ENCODE measurements around the gene PER1. TPM values are rescaled to one million over a fixed set of nuclear protein-coding genes. Genes with fewer than 3 reads are reported as not detected.

PER1 gene
- total and polyA plus RNA-seq, 2 of the 4 experiments (the other 2 are of a cell fraction): 3.4 to 10.5 TPM

GRCh38 chr17:8119581-8120519 lies 32.4 kb downstream of the PER1 start:
- H4K5ac ChIP-seq (ENCODE audit: low read depth, low read length): no peak overlapping the region
- H3K56ac ChIP-seq (ENCODE audit: extremely low read depth, insufficient read depth, low read length): no peak overlapping the region
- no peak overlapping the region for H3K14ac ChIP-seq (replicated peaks; ENCODE audit: low read depth, low read length)
- no peak overlapping the region for H3K4ac ChIP-seq (ENCODE audit: low read depth, low read length)
- no peak overlapping the region for H2AK5ac ChIP-seq (ENCODE audit: low read depth, low read length)
- H3K27me3 ChIP-seq (ENCODE audit: control insufficient read depth, insufficient read depth, low read length): peaks cover 17% of the 10 kb centered on the region
- H3K27ac ChIP-seq (ENCODE audit: insufficient read depth, low read length): no peak overlapping the region
- no peaks in the 10 kb centered on the region for H3K36me3 ChIP-seq (ENCODE audit: control insufficient read depth, insufficient read depth, low read length)
- no peak overlapping the region for H2BK5ac ChIP-seq (ENCODE audit: low read depth, low read length, poor library complexity, severe bottlenecking)
- peaks cover 24% of the 10 kb centered on the region for H4K20me1 ChIP-seq (ENCODE audit: insufficient read depth, low read length)
- peak overlapping the region; percentile 87 for H3K4me2 ChIP-seq (ENCODE audit: low read depth, low read length)
- peak overlapping the region; percentile 60; the same call in 1 of the 2 replicates for H3K4me3 ChIP-seq (ENCODE audit: insufficient read depth, low read depth, low read length)
- H3K9me1 ChIP-seq (ENCODE audit: insufficient read depth, low read length): peaks cover 6% of the 10 kb centered on the region
- POLR2A ChIA-PET (ENCODE audit: unreplicated experiment): interaction anchor here (0.5 to 1.0 kb wide), 2 partner anchors 53 to 546 kb away, joined by 3 to 4 read pairs (median 4); no protein-coding TSS in a partner anchor
- H3K4me1 ChIP-seq (ENCODE audit: control insufficient read depth, insufficient read depth, low read length): peaks cover 11% of the 10 kb centered on the region
- no peak for TF ChIP-seq SMC3 (IDR thresholded peaks at IDR 0.05; ENCODE audit: low read depth, low read length)
- TF ChIP-seq MAZ (IDR thresholded peaks at IDR 0.05; ENCODE audit: borderline replicate concordance, low read depth, low read length): peak; percentile 77; the same call in 1 of the 2 replicates
- no peak for TF ChIP-seq RFX5 (IDR thresholded peaks at IDR 0.05; ENCODE audit: low read depth, low read length)
- TF ChIP-seq MXI1 (IDR thresholded peaks at IDR 0.05; ENCODE audit: borderline replicate concordance, low read depth, low read length): no peak
- peak; percentile 70; the same call in 1 of the 2 replicates for TF ChIP-seq CEBPB (IDR thresholded peaks at IDR 0.05; ENCODE audit: low read depth, low read length)
- no peak for TF ChIP-seq RAD21 (IDR thresholded peaks at IDR 0.05; ENCODE audit: low read length)
- no peak for TF ChIP-seq NFE2L2 (IDR thresholded peaks at IDR 0.05; ENCODE audit: low read depth, low read length)
- TF ChIP-seq FOS (IDR thresholded peaks at IDR 0.05; ENCODE audit: low read depth, low read length): peak; percentile 96
- peak; percentile 78 for TF ChIP-seq RCOR1 (IDR thresholded peaks at IDR 0.05; ENCODE audit: insufficient replicate concordance, low read length)
- no peak; the same call in 1 of the 2 replicates for TF ChIP-seq CTCF (conservative IDR thresholded peaks at IDR 0.05; ENCODE audit: low read depth, low read length)
- TF ChIP-seq CHD1 (IDR thresholded peaks at IDR 0.05; ENCODE audit: low read depth, low read length): peak; percentile 70; the same call in 1 of the 2 replicates
- H3K79me1 ChIP-seq (ENCODE audit: low read depth in 1 of 2, low read length in 2 of 2): no peaks in the 10 kb centered on the region; a peak in 1 of 4 replicates
- dilution Hi-C loops (cut with HindIII; ENCODE audit: low sequenced_read_pairs, unreplicated experiment) (loop anchor here (25.0 kb wide), 1 partner anchor 117 kb away; the partner anchor contains the start of genes CTC1 and PFAS), intact Hi-C loops (cut with micrococcal nuclease) (loop anchor here (1.0 to 2.0 kb wide), 4 partner anchors 36 to 102 kb away; no protein-coding TSS in a partner anchor), in situ Hi-C loops (cut with MboI; ENCODE audit: low sequenced_read_pairs) (loop anchor here (5.0 kb wide), 2 partner anchors 48 to 102 kb away; no protein-coding TSS in a partner anchor)
- no peaks in the 10 kb centered on the region for H3K9me3 ChIP-seq (ENCODE audit: control insufficient read depth, insufficient read depth, low read length)
- no peak overlapping the region for H3K23ac ChIP-seq (ENCODE audit: low read depth, low read length)
- H3K18ac ChIP-seq (ENCODE audit: low read depth, low read length): no peak overlapping the region
- WGBS, 2 experiments (ENCODE audit: extremely low coverage in 2 of 2, insufficient read length in 1 of 2): no CpG with 5 or more reads among the region's 28 CpGs
- H2BK120ac ChIP-seq (ENCODE audit: low read depth, low read length): no peak overlapping the region
- no peak overlapping the region for H2BK15ac ChIP-seq (ENCODE audit: low read depth, low read length)
- no TSS peak for BruUV-seq (replicated peaks)
- H4K8ac ChIP-seq (ENCODE audit: low read depth in 2 of 2, low read length in 2 of 2): no peak overlapping the region
- H3K9ac ChIP-seq (ENCODE audit: low read depth, low read length): peak overlapping the region; percentile 29; the same call in 1 of the 2 replicates
- DNase-seq (peak; percentile 92), ATAC-seq (ENCODE audit: low read depth) (peak; percentile 36)
- peak overlapping the region; percentile 92 for H2AFZ ChIP-seq (replicated peaks; ENCODE audit: low read length, poor library complexity)
- no peak overlapping the region for H2BK20ac ChIP-seq (ENCODE audit: low read depth, low read length)
- no peak overlapping the region for H4K91ac ChIP-seq (ENCODE audit: insufficient read depth, low read depth, low read length)
- CTCF ChIA-PET: interaction anchor here (0.6 to 3.7 kb wide), 20 partner anchors 9 to 615 kb away, joined by 3 to 25 read pairs (median 4); partner anchors contain the start of genes BORCS6, CTC1 and SLC25A35
- H2AK9ac ChIP-seq (replicated peaks; ENCODE audit: low read depth, low read length, poor library complexity): no peak overlapping the region

Data from IMR-90 (cell line).